GM23338 (cell line): ENCODE data around the gene PAN2. TPM values are rescaled to one million over a fixed set of nuclear protein-coding genes. Genes with fewer than 3 reads are reported as not detected.

Experiments used
- ATAC-seq: fragments of 200-7000 bp; cut with Tn5 transposase; 3 replicates; pipeline ENCODE4 v1.9.1; 2020
- DNase-seq: peaks from one replicate; pipeline ENCODE4 v3.0.0-alpha.2; 2015; ENCODE audit warnings: low spot score
- H2AFZ ChIP-seq: fragments of 200-600 bp; sonication (generic); 2 replicates; pipeline ENCODE4 v1.8.0; 2016; ENCODE audit warnings: antibody characterized with exemption, mild to moderate bottlenecking, moderate library complexity
- H3F3A ChIP-seq: fragments of 200-600 bp; sonication (generic); replicated peaks from 2 replicates; pipeline ENCODE4 v1.8.0; 2017; ENCODE audit warnings: antibody characterized with exemption, mixed run types, low read depth
- H3K27ac ChIP-seq: fragments of 200-600 bp; sonication (generic); 2 replicates; pipeline ENCODE4 v1.6.1; 2016; ENCODE audit warnings: low read depth
- H3K27me3 ChIP-seq: fragments of 200-600 bp; sonication (generic); 2 replicates; pipeline ENCODE4 v1.8.0; 2016; ENCODE audit warnings: mild to moderate bottlenecking, mixed run types, moderate library complexity; ENCODE audit not compliant: insufficient read depth
- H3K36me3 ChIP-seq: fragments of 200-600 bp; sonication (generic); 2 replicates; pipeline ENCODE4 v1.8.0; 2016; ENCODE audit warnings: mild to moderate bottlenecking; ENCODE audit not compliant: insufficient read depth
- H3K4me1 ChIP-seq: fragments of 200-600 bp; sonication (generic); 2 replicates; pipeline ENCODE4 v1.8.0; 2016; ENCODE audit warnings: mild to moderate bottlenecking, moderate library complexity; ENCODE audit not compliant: insufficient read depth
- H3K4me2 ChIP-seq: fragments of 200-600 bp; sonication (generic); 2 replicates; pipeline ENCODE4 v1.7.1; 2017; ENCODE audit warnings: mixed run types
- H3K4me3 ChIP-seq: fragments of 200-600 bp; sonication (generic); 2 replicates; pipeline ENCODE4 v1.6.1; 2016; ENCODE audit warnings: mixed run types
- H3K79me2 ChIP-seq: fragments of 200-600 bp; sonication (generic); replicated peaks from 2 replicates; pipeline ENCODE4 v1.8.0; 2017; ENCODE audit warnings: mild to moderate bottlenecking; ENCODE audit not compliant: insufficient read depth
- H3K9me2 ChIP-seq: fragments of 200-600 bp; sonication (generic); 2 replicates; pipeline ENCODE4 v1.8.0; 2017; ENCODE audit not compliant: insufficient read depth
- H4K20me1 ChIP-seq: fragments of 200-600 bp; sonication (generic); replicated peaks from 2 replicates; pipeline ENCODE4 v1.8.0; 2017; ENCODE audit warnings: mild to moderate bottlenecking; ENCODE audit not compliant: insufficient read depth
- H3K27ac Mint-ChIP-seq: 2 replicates; pipeline ENCODE4 v1.8.0; 2020; ENCODE audit warnings: inconsistent platforms, mild to moderate bottlenecking, moderate library complexity, mixed read lengths
- H3K27me3 Mint-ChIP-seq: 3 replicates; pipeline ENCODE4 v1.8.0; 2022; ENCODE audit warnings: low read depth, mild to moderate bottlenecking, moderate library complexity, mixed read lengths, inconsistent platforms; ENCODE audit not compliant: insufficient read depth, poor library complexity
- H3K36me3 Mint-ChIP-seq: 3 replicates; pipeline ENCODE4 v1.8.0; 2021; ENCODE audit warnings: low read depth, mild to moderate bottlenecking, inconsistent platforms, moderate library complexity, mixed read lengths
- H3K4me1 Mint-ChIP-seq: 3 replicates; pipeline ENCODE4 v1.8.0; 2020; ENCODE audit warnings: mild to moderate bottlenecking, inconsistent platforms, mixed read lengths
- H3K4me3 Mint-ChIP-seq: 3 replicates; pipeline ENCODE4 v1.8.0; 2021; ENCODE audit warnings: moderate library complexity, mild to moderate bottlenecking, inconsistent platforms, mixed read lengths
- H3K9me3 Mint-ChIP-seq: 3 replicates; pipeline ENCODE4 v1.8.0; 2020; ENCODE audit warnings: moderate library complexity, mild to moderate bottlenecking, inconsistent platforms, mixed read lengths
- CREB1 ChIP-seq: fragments of 250-450 bp; sonication (Bioruptor Pico); IDR thresholded peaks from 2 replicates; pipeline ENCODE4 v1.5.0; 2020; ENCODE audit warnings: low read depth, mild to moderate bottlenecking, moderate library complexity
- POLR2AphosphoS5 ChIP-seq: IDR thresholded peaks from 2 replicates; pipeline ENCODE4 v1.6.1; 2016; ENCODE audit warnings: antibody characterized with exemption, low read depth
- ZNF462 ChIP-seq: fragments of 250-450 bp; sonication (Bioruptor Pico); IDR thresholded peaks from 2 replicates; pipeline ENCODE4 v1.5.0; 2020; ENCODE audit warnings: mild to moderate bottlenecking, moderate library complexity
- long read RNA-seq: library from polyadenylated mRNA; unstranded; transcript quantifications from one replicate; pipeline ENCODE4 v2.0.0, GENCODE V29; 2020; ENCODE audit not compliant: unreplicated experiment
- polyA plus RNA-seq: library from polyadenylated mRNA; unstranded; fragments of >200 nt; fragmentation: Nextera tagmentation; extraction: Ambion mirVana; gene quantifications from 2 replicates; pipeline ENCODE4 v1.2.1, GENCODE V29; 2016
- total RNA-seq: library from RNA; depleted of rRNA; stranded (reverse); fragments of >200 nt; shearing (Covaris generic); gene quantifications from 2 replicates; pipeline ENCODE4 v1.2.3, GENCODE V29; 2014; rRNA removed
- TF ChIP-seq, protein P1 (sequence below): IDR thresholded peaks from 2 replicates; pipeline ENCODE4 v1.6.1; 2016; ENCODE audit warnings: antibody characterized with exemption
- TF ChIP-seq, protein P2 (sequence below), 2 experiments: fragments of 200-600 bp in 1 of 2; sonication (generic) in 1 of 2; conservative IDR thresholded peaks; 2 replicates each; pipeline versions ENCODE4 v1.5.1 to v1.6.1; 2016 to 2017; ENCODE audit warnings: antibody characterized with exemption in 2 of 2, low read depth in 2 of 2, mild to moderate bottlenecking in 2 of 2, moderate library complexity in 1 of 2

The PAN2 gene
- total RNA-seq (27.2 and 35.7 TPM in 2 replicates), polyA plus RNA-seq (9.1 and 11.5 TPM in 2 replicates)
- long read RNA-seq, partial matches to known transcripts, result 2 of 5 reads
- long read RNA-seq, other reads (novel, unspliced or antisense), result 3 of 5 reads

GRCh38 chr12:56333679-56334489 is at the start of gene PAN2:
Gene PAN2, minus strand, starts transcription at chr12:56334000. Its CDS starts 906 bp downstream, at chr12:56333094.
- peaks cover 23% of the 10 kb centered on the region for H3K4me1 ChIP-seq
- H3K36me3 ChIP-seq, result no peaks in the 10 kb centered on the region
- TF ChIP-seq, protein P1, sequence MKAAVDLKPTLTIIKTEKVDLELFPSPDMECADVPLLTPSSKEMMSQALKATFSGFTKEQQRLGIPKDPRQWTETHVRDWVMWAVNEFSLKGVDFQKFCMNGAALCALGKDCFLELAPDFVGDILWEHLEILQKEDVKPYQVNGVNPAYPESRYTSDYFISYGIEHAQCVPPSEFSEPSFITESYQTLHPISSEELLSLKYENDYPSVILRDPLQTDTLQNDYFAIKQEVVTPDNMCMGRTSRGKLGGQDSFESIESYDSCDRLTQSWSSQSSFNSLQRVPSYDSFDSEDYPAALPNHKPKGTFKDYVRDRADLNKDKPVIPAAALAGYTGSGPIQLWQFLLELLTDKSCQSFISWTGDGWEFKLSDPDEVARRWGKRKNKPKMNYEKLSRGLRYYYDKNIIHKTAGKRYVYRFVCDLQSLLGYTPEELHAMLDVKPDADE, result no peak
- TF ChIP-seq ZNF462 (CRISPR knock-in tag) (no peak), CREB1 (CRISPR knock-in tag) (peak; percentile 84), POLR2AphosphoS5 (peak; percentile 53; the same call in 1 of the 2 replicates)
- TF ChIP-seq, protein P2, sequence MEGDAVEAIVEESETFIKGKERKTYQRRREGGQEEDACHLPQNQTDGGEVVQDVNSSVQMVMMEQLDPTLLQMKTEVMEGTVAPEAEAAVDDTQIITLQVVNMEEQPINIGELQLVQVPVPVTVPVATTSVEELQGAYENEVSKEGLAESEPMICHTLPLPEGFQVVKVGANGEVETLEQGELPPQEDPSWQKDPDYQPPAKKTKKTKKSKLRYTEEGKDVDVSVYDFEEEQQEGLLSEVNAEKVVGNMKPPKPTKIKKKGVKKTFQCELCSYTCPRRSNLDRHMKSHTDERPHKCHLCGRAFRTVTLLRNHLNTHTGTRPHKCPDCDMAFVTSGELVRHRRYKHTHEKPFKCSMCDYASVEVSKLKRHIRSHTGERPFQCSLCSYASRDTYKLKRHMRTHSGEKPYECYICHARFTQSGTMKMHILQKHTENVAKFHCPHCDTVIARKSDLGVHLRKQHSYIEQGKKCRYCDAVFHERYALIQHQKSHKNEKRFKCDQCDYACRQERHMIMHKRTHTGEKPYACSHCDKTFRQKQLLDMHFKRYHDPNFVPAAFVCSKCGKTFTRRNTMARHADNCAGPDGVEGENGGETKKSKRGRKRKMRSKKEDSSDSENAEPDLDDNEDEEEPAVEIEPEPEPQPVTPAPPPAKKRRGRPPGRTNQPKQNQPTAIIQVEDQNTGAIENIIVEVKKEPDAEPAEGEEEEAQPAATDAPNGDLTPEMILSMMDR (conservative IDR thresholded peaks at IDR 0.05; ENCODE audit: low read depth in 2 of 2), result peak; percentile 25 to 69; a peak in 3 of 4 replicates
- peaks cover 8% of the 10 kb centered on the region for H3K9me2 ChIP-seq
- ATAC-seq, result peak; percentile 95
- Mint-ChIP-seq H3K36me3 (no peaks in the 10 kb centered on the region), H3K4me3 (peak within 1 kb of the TSS; percentile 91), H3K4me1 (peaks cover 35% of the 10 kb centered on the region), H3K27me3 (peaks cover 12% of the 10 kb centered on the region), H3K27ac (peak within 1 kb of the TSS; percentile 99), H3K9me3 (no peaks in the 10 kb centered on the region)
- peak within 1 kb of the TSS; percentile 58 for H3K4me3 ChIP-seq
- DNase-seq, result peak; percentile 98
- H3K4me2 ChIP-seq, result peak within 1 kb of the TSS; percentile 81
- H4K20me1 ChIP-seq, result no peaks in the 10 kb centered on the region
- H3K27me3 ChIP-seq, result no peaks in the 10 kb centered on the region
- peaks cover 12% of the 10 kb centered on the region; the same call in 1 of the 2 replicates for H3F3A ChIP-seq
- no peak within 1 kb of the TSS for H2AFZ ChIP-seq
- H3K79me2 ChIP-seq, result peaks cover 5% of the 10 kb centered on the region; the same call in 1 of the 2 replicates
- H3K27ac ChIP-seq, result peak within 1 kb of the TSS; percentile 98
